ENCODE results near the gene ERI3.

Gene ERI3

DNA sequence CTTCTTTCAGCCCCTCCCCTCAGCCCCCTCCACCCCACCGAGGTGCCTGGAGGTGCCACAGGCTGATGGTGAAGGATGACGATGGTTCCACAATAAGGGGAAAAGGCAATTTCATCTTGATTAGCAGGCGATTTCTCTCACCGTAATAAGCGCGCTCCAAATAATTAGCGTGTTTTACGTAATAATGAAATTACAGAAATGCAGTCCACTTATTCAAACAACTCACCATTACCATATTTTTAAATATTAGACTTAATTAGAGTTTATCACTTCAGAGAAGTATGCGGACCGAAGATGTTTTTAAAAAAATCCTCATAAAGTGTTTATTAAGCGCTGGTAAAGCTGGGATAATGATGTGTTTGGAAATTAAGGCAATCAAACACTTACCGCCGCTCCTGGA is 126.8 kb downstream of the ERI3 start:
- DNase-seq (ENCODE audit: low spot score), result no peak
- TF ChIP-seq, protein P1, sequence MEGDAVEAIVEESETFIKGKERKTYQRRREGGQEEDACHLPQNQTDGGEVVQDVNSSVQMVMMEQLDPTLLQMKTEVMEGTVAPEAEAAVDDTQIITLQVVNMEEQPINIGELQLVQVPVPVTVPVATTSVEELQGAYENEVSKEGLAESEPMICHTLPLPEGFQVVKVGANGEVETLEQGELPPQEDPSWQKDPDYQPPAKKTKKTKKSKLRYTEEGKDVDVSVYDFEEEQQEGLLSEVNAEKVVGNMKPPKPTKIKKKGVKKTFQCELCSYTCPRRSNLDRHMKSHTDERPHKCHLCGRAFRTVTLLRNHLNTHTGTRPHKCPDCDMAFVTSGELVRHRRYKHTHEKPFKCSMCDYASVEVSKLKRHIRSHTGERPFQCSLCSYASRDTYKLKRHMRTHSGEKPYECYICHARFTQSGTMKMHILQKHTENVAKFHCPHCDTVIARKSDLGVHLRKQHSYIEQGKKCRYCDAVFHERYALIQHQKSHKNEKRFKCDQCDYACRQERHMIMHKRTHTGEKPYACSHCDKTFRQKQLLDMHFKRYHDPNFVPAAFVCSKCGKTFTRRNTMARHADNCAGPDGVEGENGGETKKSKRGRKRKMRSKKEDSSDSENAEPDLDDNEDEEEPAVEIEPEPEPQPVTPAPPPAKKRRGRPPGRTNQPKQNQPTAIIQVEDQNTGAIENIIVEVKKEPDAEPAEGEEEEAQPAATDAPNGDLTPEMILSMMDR (IDR thresholded peaks at IDR 0.05; ENCODE audit: extremely low read depth, missing control alignments), result no peak

DNA sequence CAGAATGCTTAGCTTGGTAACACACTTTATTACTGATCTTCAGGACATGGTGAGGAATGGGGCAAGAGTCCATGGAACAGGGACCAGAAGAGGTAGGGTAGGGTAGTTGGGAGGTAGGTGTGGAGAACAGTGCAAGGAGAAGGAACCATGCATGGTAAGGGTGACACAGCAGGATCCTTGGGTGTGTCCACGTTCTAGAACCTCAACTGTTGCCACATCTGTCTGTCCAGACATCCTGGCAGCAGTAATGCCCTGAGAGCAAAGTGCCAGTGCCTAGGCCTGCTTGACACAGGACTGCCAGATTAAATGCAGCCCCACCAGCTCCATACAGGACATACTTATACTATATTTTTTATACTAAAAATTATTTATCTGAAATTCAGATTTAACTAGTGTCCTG is 127.8 kb downstream of the ERI3 start:
- TF ChIP-seq, protein P1 (IDR thresholded peaks at IDR 0.05; ENCODE audit: extremely low read depth, missing control alignments), result no peak
- DNase-seq (ENCODE audit: low spot score), result no peak

DNA sequence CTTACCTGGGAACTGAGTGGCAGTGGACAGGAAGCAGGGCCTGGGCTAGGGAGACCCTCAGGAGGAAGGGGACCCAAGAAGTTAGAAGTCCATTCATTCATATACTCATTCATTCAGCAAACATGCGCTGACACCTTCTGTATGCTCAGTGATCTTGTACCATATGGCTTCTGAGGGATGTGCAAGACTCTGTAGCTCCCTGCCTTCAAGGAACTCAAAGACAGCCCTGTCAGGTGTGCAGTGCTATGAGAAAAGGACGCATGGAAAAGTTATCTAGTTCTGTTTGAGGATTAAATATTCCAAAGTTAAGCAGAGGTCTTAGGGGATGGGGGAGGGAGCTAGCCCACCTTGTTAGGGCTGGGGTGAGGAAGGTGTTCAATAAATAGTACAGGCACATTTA is 129.3 kb downstream of the ERI3 start:
- TF ChIP-seq, protein P1 (IDR thresholded peaks at IDR 0.05; ENCODE audit: extremely low read depth, missing control alignments), result no peak
- no peak for DNase-seq (ENCODE audit: low spot score)

DNA sequence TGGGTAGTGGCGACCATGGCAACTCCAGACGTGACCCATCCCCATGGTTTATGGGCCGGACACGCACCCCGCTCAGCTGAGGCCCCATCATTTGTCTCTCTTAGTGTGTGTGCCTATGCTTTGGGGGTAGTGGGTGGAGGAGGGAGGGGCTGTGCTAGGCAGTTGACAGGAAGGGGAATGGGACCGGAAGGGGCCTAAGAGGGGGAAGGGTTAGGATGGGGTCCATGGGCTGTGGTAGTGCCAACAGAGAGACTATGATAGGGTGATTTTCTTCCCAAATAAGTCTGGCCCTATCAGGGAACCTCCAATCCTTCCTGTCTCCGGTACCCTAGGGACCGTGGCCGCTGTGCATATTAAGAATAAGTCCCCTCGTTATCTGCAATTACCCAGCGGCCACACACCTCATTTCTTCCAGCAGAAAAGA is 131.9 kb downstream of the ERI3 start:
- TF ChIP-seq, protein P1 (IDR thresholded peaks at IDR 0.05; ENCODE audit: extremely low read depth, missing control alignments), result no peak
- no peak for DNase-seq (ENCODE audit: low spot score)

DNA sequence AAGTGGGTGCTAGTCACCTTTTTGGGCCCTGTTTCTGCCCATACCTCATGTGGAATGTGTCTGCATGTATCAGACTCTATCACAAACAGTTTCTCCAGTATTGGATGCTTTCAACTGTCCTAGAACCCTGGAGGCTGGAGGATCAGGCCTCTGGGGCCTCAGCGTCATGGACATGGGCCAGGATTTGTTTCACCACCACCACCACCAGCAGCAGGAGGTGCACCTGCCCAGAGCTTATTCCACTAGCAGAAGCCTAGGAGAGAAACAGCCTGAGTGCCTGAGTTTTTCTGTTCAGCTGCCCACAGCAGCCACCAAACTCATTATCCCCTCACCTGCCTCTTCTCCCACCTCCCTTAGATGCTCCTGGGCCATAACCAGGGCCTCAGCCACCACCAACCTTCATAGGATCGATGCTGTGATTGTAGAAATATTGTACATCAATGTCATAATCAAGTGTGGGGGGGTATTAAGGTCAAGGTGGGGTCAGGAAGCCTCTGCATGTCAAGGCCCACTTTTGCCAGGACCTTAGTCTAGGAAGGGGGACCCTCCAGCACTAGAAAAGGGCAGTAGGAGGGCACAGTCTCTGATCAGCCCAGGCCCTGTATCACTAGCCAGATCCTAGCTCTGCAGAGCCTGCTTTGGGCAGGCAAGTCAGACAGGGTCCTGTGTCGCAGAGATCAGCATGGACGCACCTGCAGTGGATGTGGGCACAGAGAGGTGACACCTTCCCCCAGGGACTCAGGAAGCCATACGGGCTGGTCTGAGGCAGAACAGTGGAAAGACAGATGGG is 132.5 kb downstream of the ERI3 start:
- no peak for DNase-seq (ENCODE audit: low spot score)
- TF ChIP-seq, protein P1 (IDR thresholded peaks at IDR 0.05; ENCODE audit: extremely low read depth, missing control alignments), result no peak

DNA sequence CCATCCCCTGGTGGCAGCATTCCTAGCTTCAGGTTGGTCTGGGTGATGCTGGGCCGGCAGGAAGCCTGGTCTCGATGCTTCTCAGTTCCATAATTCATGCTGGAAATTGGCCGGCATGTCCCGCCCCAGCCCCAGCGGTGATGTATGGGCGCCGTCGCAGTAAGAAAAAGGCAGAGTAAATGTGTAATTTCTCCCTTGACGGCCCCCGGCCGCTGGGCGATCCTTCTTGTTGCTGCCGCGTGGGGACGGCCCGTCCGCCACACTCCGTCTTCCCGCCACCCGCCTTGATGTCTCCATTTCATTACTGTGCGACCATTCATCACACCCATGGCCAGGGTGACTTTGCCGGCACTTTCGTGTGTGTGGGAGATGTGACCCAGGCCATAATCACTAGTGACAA is 133.3 kb downstream of the ERI3 start:
- DNase-seq (ENCODE audit: low spot score), result no peak
- TF ChIP-seq, protein P1 (IDR thresholded peaks at IDR 0.05; ENCODE audit: extremely low read depth, missing control alignments), result no peak

DNA sequence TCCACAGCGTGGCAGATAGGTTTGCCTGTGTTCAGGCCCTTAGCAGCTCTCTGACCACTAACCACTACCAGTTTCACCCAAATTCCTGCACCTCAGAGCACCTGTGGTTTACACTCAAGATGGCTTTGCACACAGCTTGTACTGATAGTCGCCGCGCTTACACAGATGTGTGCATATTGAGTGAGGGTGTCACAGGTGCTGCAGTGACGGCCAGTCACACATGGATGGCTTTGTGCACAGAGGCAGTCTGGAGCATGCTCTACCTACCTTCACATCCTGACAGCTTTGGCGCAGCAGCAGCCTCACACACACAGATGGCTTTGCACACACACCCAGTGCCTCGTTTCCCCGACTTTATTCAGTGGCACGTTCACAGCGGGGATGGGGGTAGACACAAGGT is 134.3 kb downstream of the ERI3 start:
- TF ChIP-seq, protein P1 (IDR thresholded peaks at IDR 0.05; ENCODE audit: extremely low read depth, missing control alignments), result no peak
- no peak for DNase-seq (ENCODE audit: low spot score)
